Frontal cortex (tissue), 4 donors: ENCODE measurements around the gene SAA1. TPM values are rescaled to one million over a fixed set of nuclear protein-coding genes. Genes with fewer than 3 reads are reported as not detected.
"Not testable (repeated sequence)": the region's sequence is repeated elsewhere in the genome, so short reads cannot be mapped to it uniquely, and the experiment has no call there.

Experiments used
- DNase-seq, 2 donors: peaks; one replicate each; pipeline ENCODE4 v3.0.0; 2012; ENCODE audit warnings: low spot score in 2 of 2
- FAIRE-seq: peaks from 2 replicates; lab custom pipeline; 2012; peaks lifted over from hg19 to GRCh38; lab: Jason Lieb, UNC
- total RNA-seq: library from RNA; depleted of rRNA; stranded (reverse); fragments of >200 nt; gene quantifications from one replicate; pipeline ENCODE4 v1.2.3, GENCODE V29; 2014
- donor health status: control.
- donor health status: control.
- donor health status: control.

SAA1 gene
- total RNA-seq, 1 donor from 2014 or later: not detected

DNA sequence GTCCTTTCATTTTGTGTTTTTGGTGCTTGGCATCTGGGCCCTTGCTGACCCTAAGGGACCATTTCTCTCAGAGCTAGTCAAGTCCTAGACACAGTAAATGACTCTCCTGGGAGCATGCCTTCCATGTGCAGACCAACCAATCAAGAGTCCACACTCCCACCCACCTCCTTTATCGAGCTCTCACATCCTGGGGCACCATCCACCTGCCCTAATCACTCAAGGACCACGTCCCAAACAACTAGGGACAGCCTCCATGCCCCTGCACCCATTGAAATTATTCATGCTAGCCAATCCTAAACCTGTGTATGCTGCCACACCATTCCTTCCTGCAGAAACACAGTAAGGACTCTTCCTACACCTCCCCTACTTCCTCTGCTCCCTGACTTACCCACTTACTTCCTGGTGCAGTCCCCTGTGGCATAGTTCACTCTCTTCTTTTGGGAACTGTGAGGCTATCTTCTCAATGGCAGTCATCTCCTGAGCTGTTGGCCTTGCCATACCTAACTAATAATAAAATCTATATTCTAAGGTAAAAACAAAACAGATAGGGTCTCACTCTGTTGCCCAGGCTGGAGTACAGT lies 11.2 kb upstream of the SAA1 start:
- DNase-seq (no peak), FAIRE-seq (no peak)

DNA sequence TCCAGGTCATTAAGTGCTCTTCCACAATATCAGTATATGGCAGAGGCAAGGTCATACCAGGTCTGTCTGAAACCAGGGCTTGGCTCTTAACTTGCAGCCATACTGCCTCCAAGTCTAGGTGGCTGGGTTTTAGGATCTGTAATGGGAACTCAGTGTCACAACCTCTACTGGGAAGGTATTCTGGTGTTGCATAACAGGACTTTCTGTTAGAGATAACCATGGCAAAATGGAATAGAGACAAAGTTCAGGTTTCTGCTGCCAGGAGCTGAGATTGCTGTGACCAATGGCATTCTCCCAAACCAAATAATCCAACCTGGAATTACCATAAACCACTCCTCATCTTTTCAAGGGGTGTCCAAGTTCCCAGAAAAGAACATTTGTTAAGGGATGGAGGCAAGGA lies 6.8 kb upstream of the SAA1 start:
- no peak for FAIRE-seq
- no peak for DNase-seq

DNA sequence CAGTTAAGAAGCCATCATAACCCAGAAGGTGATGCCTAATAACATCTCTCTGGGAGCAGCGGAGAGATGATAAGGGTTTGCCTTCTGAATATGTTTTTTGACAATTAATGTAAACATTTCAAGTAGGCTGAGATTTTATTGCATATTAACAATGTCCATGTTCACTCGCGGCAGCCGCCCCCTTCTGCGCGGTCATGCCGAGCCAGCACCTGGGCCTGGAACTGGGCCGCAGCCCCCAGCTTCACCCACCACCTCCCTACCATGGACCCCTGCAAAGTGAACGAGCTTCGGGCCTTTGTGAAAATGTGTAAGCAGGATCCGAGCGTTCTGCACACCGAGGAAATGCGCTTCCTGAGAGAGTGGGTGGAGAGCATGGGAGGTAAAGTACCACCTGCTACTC lies 4.3 kb upstream of the SAA1 start:
- FAIRE-seq (no peak), DNase-seq (no peak)

DNA sequence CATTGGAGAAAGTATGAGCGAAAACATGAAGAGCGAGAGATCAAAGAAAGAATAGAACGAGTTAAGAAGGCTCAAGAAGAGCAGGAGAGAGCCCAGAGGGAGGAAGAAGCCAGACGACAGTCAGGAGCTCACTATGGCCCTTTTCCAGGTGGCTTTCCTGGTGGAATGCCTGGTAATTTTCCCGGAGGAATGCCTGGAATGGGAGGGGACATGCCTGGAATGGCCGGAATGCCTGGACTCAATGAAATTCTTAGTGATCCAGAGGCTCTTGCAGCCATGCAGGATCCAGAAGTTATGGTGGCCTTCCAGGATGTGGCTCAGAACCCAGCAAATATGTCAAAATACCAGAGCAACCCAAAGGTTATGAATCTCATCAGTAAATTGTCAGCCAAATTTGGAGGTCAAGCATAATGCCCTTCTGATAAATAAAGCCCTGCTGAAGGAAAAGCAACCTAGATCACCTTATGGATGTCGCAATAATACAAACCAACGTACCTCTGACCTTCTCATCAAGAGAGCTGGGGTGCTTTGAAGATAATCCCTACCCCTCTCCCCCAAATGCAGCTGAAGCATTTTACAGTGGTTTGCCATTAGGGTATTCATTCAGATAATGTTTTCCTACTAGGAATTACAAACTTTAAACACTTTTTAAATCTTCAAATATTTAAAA lies 3.2 kb upstream of the SAA1 start:
- DNase-seq, FAIRE-seq: not testable (repeated sequence)

DNA sequence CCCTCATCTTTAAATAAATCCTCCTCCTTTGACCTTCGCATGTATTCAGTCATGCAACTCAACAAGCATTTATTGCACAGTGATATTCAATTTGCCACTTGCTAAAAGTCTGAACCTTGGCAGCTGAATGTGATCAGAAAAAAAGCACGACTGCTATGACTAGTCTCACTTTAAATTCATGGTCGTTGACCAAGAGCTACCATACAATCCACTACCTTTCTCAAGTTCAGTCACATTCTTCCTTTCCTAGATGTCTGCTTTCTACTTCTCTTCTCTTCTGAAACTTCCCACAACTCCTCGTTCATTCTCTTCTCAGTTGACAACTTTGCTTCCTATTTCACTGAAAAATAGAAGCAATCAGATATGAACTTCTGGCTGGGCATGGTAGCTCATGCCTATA lies 2.0 kb upstream of the SAA1 start:
- no peak for DNase-seq
- no peak for FAIRE-seq

DNA sequence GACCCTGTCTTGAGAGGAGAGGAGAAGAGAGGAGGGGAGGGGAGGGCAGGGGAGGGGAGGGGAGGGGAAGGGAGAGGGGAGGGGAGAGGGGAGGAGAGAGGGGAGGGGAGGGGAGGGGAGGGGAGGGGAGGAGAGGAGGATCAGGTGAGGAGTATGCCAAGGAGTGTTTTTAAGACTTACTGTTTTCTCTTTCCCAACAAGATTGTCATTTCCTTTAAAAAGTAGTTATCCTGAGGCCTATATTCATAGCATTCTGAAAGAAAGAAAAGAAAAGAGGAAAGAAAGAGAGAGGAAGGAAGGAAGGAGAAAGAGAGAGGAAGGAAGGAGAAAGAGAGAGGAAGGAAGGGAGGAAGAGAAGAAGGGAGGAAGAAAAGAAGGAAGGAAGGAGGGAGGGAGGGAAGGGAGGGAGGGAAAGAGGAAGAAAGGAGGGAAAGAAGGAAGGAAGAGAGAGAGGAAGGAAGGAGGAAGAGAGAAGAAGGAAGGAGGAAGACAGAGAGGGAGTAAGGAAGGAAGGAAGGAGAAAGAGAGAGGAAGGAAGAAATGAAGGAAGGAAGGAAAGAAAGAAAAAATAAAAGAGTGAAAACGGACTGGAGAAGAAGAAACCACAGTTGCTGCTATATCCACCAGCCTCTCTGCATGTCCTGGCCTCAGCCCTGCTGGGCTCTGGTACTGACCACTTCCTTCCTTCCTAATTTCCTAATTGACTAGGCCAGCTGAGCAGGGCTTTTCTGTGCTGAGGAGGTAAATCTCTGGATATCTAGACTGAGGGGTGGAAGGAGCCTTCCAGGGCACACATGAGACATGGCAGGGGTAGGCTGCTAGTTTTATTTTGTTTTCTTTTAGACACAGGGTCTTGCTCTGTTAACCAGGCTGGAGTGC lies 1.1 kb upstream of the SAA1 start:
- DNase-seq (no peak), FAIRE-seq (no peak)

DNA sequence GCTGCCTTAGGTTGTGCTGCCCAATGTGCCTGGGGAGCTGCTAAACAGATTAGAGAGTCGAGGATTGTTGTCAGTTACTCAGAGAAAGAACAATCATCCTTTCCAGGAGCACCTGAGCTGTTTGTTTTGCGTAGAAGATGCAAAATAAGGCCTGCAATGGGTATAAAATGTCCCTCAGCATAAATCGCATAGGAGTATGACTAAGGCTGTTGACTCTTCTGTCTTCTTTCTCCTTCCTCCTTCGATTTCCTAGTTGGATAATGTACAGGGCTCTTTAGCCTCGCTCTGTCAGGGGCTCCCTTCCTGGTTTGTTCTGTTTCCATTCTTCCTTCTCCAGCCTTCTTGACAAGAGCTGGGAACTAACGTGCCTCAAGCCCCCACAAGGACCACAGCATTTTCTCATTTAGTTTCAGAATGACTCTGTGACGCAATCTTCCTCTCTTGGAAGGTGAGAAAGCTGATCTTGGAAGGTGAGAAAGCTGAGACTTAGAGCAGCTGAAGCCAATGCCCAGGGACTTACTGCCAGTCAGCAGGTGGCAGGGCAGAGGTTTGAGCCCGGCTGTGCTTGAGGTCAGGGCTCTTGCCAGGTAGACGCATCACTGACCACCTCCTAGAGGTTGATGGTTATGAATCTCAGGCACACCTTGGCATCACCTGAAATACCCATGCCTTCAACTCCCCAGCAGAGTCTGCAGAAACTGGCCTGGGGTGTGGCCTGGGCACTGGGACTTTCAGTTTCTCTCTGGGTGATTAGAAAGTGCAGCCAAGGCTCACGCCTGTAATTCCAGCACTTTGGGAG lies 1.5 kb downstream of the SAA1 start:
- DNase-seq, FAIRE-seq: not testable (repeated sequence)

DNA sequence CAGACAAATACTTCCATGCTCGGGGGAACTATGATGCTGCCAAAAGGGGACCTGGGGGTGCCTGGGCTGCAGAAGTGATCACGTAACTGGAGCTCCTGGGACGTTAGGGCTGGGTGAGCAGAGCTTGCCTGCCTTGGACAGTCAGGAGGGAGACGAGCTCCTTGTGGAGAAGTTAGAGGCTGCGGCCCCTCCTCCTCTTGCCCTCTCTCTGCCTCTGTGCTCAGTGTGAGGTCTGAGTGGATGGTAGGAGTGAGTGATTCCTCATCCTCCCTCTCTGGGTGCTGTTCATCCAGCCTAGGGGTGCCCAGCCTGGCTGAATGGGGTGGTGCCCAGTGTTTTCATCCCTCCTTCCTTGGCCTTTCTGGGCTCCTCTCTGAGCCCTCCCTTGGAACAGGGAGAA lies 3.2 kb downstream of the SAA1 start:
- FAIRE-seq, DNase-seq: not testable (repeated sequence)

DNA sequence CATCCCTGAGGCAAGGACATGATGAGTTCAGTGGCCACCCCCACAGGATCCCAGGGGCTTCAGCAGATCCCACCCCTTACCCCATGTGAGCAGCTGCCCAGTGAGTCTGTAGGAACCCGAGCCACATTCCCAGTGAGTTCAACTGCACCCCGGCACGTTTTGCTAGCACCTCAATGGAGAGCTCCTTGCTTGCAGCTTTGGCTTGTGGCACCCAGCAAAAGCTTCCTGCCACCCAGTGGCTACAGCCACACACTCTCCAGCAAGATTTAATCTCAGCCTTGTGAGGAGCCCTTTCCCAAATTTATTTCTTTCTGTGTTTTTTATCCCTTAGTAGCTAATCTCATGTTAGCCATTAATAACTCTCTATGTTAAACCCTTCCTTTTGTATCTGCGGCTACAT lies 4.0 kb downstream of the SAA1 start:
- FAIRE-seq (no peak), DNase-seq (no peak)

DNA sequence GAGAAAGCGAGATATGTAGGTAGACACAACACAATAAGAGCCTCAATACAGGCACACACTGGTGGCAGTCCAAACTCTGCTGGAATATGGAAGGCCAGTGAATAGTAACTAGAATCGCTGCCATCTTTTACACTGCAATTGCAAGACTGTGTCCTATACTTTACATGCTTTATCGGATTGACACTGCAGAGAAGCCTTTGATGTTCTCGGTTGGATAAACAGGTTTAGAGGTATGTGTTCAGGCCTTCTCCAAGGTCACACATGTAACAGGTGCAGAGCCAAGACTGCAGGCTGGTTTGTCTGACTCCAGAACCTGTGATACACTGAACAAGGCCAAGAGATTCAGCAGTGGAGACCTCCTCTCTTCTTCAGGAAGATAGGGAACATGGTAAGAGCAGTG lies 5.1 kb downstream of the SAA1 start:
- FAIRE-seq (no peak), DNase-seq (no peak)

DNA sequence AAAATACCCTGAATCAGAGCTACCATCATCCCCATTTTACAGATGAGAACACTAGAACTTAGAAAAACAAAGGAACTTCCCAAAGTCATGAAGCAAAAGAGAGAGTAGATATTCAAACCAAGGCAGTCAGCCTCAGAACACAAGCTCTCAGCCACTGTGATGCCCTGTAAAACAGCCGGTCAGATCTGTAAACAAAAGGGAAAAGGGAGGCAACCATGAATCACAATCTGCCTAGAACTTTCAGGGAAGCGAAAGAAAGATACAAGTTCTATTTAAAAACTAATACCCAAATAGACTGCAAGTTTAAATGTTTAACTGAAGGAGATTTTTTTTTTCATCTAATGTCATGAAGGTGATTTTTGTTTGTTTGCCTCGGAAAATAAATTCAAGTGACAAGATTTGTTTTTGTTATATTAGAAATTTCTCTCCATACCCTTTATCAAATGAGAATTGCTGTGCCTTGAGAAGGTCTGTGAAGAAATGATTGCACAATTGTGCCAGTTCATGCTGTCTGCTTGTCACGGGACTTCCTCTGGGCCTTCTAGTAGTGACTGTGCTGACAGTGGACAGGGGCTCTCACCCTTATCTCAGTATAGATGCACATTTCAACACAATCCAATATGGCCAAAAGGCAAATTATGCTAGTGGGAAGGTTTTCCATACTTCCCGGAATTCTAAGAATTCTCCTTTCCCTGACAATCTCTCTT lies 11.7 kb downstream of the SAA1 start:
- no peak for FAIRE-seq
- no peak for DNase-seq

DNA sequence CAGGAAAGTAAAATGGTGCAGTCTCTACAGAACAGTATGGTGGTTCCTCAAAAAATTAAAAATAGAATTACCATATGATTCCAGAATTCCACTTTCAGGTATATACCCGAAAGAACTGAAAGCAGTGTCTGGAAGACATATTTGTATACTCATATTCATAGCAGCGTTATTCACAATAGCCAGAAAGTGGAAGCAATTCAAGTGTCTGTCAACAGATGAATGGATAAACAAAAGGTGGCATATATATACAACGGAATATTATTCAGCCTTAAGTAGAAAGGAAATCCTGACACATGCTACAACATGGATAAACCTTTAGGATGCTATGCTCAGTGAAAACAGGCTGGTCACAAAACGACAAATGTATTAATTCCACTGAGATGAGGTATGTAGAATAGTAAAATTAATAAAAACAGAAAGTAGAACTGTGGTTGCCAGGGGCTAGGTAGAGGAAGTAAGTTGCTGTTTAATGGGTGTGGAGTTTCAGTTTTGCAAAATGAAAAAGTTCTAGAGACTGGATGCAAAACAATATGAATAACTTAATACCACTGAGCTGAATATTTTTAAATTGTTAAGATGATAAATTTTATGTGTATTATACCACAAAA lies 14.5 kb downstream of the SAA1 start:
- no peak for FAIRE-seq
- DNase-seq: no peak

DNA sequence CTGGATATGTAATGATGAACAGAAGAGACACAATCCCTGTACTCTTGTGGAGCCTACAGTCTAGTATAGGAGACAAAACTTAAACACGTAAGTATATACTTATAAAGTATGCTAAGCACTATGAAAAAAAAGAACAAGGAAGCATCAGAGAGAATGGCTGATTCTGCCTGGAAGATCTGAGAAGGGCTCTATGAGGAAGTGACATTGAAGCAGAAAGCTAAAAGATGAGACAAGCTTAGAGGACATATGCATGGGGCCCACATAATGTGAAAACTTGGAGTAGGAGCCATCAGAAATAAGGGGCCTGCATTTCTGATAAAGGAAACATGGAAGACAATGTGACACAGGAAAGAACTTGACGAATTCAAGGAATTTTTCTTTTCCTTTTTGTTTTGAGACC lies 16.6 kb downstream of the SAA1 start:
- FAIRE-seq: no peak
- DNase-seq: no peak

DNA sequence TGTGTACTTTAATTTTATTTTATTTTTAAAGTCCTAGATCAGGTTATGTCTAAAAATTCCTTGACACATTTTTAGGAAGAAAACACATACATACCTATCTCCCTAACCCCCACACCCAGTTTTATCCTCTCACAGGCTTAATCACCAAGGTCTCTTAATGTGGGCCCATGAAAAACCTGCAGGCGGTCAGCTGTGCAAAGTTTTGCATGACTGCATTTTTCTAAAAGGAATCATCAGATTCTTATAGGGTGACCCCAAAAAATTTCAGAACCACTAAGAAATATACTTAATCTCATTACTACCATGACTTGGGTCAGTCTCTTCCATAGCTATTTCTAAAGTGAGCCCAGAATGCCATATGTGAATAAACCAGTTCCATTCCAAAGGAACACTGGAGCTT lies 19.8 kb downstream of the SAA1 start:
- DNase-seq: no peak
- FAIRE-seq: no peak

DNA sequence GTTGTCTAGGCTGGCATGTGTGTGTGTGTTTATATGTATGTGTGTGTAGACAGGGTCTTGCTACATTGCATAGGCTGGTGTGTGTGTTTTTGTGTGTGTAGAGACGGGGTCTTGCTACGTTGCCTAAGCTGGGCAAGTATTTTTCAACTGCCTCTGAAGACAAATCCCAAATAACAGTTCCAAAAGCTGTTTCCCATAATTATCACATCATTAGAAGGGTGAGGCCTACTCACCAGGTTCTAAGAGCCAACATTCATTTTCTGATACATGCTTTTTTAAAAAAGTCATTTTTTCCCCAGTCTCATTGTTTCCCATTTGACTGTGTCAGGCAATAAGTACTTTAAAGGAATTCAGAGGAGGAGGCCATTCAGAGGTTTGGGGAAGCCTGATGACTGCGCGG lies 22.8 kb downstream of the SAA1 start:
- DNase-seq (no peak), FAIRE-seq (no peak)

DNA sequence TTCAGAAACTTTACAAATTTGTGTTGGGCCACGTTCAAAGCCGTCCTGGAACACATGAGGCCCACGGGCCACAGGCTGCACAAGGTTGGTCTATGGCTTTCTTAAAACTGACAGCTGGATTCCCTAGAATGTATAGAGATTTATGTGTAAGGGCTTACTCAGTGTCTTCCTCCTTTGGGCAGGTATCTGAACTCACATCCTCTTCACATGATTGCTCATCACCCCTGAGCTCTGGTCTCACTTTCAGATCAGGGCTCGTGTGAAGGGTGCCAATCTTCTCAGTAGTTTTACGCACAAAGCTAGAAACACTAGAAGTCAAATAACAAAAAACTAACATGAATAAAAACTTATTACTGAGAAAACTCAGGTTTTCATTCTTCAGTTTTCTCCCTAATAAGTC lies 28.8 kb downstream of the SAA1 start:
- FAIRE-seq: no peak
- DNase-seq: no peak

DNA sequence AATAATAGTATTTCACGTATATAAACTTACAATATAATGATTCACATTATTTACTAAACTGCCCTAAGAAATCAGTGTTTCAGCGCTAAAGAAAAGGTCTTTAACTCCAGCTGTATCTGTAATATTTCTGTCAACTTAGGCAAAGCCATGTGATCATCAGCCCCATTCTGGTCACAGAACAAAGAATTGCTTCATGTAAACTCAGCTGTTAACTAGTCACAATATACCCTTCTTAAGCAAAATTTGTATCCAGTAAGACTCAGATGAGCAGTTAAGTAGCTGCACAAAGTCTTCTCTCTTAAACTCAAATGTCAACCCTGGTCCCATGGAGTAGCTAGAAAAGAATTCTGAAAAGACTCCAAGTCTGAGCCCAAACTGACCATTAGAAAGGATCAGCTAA lies 29.3 kb downstream of the SAA1 start:
- no peak for DNase-seq
- FAIRE-seq: no peak

DNA sequence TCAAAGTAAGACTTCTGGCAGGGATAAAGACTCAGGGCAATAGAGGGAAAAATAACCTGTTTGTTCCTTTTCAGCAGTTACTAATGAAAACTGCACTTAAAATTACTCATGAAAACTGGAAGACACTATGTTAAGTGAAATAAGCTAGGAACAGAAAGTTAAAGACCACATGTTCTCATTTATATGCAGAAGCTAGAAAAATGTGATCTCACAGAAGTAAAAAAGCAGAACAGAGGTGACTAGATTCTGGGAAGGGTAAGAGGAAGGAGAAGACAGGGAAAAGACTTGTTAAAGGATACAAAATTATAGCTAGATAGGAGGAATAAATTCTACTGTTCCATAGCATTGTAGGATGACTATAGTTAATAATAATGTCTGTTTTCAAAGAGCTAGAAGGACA lies 33.7 kb downstream of the SAA1 start:
- DNase-seq (no peak), FAIRE-seq (no peak)

DNA sequence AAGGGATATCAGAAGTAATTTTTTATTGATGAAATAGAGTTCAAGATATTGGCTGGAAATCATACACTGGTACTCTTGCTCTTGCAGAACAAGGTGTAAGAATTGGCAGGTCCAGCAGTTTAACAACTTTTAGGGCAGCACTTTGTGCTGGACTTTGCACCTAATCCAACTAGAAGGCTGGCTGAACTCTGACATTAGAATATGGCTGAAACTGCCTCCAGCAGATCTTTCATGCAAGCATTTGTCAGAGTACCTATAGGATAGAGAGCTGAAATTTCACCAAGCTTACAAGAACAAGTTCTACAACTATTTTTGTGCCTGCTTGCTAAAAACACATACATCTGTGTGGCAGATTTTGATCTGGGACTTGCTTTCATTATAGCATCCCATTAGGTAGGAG lies 38.7 kb downstream of the SAA1 start:
- no peak for FAIRE-seq
- no peak for DNase-seq
